Lower lobe of right lung (tissue), 1 donor: ENCODE data around the gene AP4M1. TPM values are rescaled to one million over a fixed set of nuclear protein-coding genes. Genes with fewer than 3 reads are reported as not detected.

Source experiments
- microRNA-seq: library from miRNA; unstranded; fragments of <30 nt; microRNA quantifications from one replicate; pipeline ENCODE4 v1.2.0, GENCODE V29; 2020; ENCODE audit warnings: borderline number of aligned reads
- total RNA-seq: library from RNA; stranded (reverse); fragmentation: NEBNext Ultra II Directional; extraction: Animal tissue kit (Norgen Biotek cat#: 25700); gene quantifications from one replicate; pipeline ENCODE4 v1.2.1, GENCODE V29; 2021
- donor health status: DM: no; HTN: yes; CAD: no; lungs with severe emphysema.

AP4M1 gene
- total RNA-seq, 1 donor from 2014 or later, result 16.5 TPM

Small RNA genes within 50 kb of the gene (microRNA-seq; reads per million reads assigned to microRNA genes)
- gene MIR106B (1,086 reads per million, percentile 81 among the genes with 10 or more reads in this experiment), gene MIR25 (397 reads per million, percentile 72 among the genes with 10 or more reads in this experiment), gene MIR4658 (not detected), gene MIR93 (1,895 reads per million, percentile 83 among the genes with 10 or more reads in this experiment)

Other genes with a start within 250 kb of the AP4M1 start
- 0.71 TPM for gene OR2AE1, start 224.6 kb upstream of the AP4M1 start, total RNA-seq
- gene TRIM4, start 182.1 kb upstream of the AP4M1 start, total RNA-seq, result 39.0 TPM
- gene GJC3, start 172.0 kb upstream of the AP4M1 start, total RNA-seq, result not detected
- gene AZGP1, start 125.6 kb upstream of the AP4M1 start, total RNA-seq, result 31.8 TPM
- gene ZKSCAN1, start 86.0 kb upstream of the AP4M1 start, total RNA-seq, result 59.6 TPM
- 8.4 TPM for gene ZSCAN21, start 51.9 kb upstream of the AP4M1 start, total RNA-seq
- gene ZNF3, start 19.9 kb upstream of the AP4M1 start, total RNA-seq, result 23.0 TPM
- 70.6 TPM for gene COPS6, start 12.7 kb upstream of the AP4M1 start, total RNA-seq
- 48.0 TPM for gene MCM7, start 246 bp upstream of the AP4M1 start, total RNA-seq
- 39.4 TPM for gene TAF6, start 17.7 kb downstream of the AP4M1 start, total RNA-seq
- gene CNPY4, start 18.0 kb downstream of the AP4M1 start, total RNA-seq, result 10.5 TPM
- 2.7 TPM for gene MBLAC1, start 25.3 kb downstream of the AP4M1 start, total RNA-seq
- gene LAMTOR4, start 47.3 kb downstream of the AP4M1 start, total RNA-seq, result 131 TPM
- gene TRAPPC14, start 57.1 kb downstream of the AP4M1 start, total RNA-seq, result 24.3 TPM
- 5.3 TPM for gene GAL3ST4, start 67.0 kb downstream of the AP4M1 start, total RNA-seq
- gene GPC2, start 75.7 kb downstream of the AP4M1 start, total RNA-seq, result 0.77 TPM
- 4.1 TPM for gene STAG3, start 76.3 kb downstream of the AP4M1 start, total RNA-seq
- not detected for gene PVRIG, start 118.3 kb downstream of the AP4M1 start, total RNA-seq
- not detected for gene SPDYE3, start 206.1 kb downstream of the AP4M1 start, total RNA-seq